HG03432 (cell line): ENCODE measurements around the gene RETREG1.

Source experiments
- ATAC-seq: cut with Tn5 transposase; IDR thresholded peaks from one replicate; pipeline ENCODE4 v1.9.1; 2021; ENCODE audit warnings: mild to moderate bottlenecking, moderate library complexity; ENCODE audit not compliant: unreplicated experiment

Gene RETREG1

DNA sequence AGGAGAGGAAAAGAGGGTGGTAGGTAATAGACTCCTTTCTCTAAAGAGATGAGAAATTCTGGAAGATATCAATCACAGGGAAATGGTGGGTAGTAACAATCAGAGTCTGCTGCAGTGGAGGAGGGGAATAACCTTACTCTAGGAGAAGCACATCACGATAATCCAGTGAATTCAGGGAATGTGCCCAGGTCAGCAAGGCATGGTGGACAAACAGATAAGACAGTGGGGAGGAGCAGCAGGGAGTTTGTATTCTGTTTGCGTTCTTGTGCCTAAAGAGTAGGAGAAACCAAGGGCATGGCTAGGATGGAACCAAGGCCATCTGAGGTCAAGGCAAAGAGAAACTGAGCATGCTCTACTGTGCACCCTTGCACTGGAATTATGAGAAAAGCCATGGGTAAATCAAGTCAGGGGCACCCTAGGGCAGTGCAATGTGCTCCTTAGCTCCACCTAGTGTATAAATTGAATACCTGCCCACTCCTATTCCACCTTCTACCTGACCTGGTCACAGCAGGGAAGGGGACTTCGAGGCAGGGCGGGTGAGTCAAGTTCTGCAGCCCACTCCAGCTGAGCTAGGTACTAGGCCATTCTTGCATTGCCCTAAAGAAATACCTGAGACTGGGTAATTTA is 31.6 kb downstream of the RETREG1 start:
- no peak for ATAC-seq

GRCh38 chr5:16582081-16582480 is 34.7 kb downstream of the RETREG1 start:
- ATAC-seq = no peak

GRCh38 chr5:16580382-16580781 is 36.4 kb downstream of the RETREG1 start:
- ATAC-seq = no peak

DNA sequence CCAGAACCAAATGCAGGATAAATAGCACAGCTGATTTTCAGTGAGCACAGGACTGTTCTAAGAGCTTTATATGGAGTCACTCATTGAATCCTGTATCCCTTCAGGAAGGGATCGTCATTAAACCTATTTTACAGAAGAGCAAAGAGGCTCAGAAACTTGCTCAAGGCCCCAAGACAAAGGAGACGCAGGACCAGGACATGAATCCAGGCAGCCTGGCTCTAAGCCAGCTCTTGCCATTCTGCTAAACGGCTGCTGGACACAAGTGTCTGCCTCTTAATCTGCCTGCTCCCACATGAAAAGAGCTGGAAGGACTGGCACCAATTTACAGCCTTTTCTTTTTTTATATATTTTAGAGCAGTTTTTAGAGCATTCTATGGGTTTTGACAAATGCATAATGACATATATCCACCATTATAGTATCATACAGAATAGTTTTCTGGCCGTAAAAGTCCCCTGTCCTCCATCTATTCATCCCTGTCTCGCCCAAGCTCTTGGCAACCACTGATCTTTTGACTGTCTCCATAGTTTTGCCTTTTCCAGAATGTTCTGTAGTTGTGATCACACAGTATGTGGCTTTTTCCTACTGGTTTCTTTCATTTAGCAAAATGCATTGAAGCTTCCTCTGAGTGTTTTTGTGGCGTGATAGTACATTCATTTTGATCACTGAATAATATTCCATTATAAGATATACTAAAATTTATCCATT is 37.5 kb downstream of the RETREG1 start:
- ATAC-seq = no peak

- ATAC-seq = no peak
Observed at GRCh38 chr5:16578474-16578883, 38.3 kb downstream of the RETREG1 start.

DNA sequence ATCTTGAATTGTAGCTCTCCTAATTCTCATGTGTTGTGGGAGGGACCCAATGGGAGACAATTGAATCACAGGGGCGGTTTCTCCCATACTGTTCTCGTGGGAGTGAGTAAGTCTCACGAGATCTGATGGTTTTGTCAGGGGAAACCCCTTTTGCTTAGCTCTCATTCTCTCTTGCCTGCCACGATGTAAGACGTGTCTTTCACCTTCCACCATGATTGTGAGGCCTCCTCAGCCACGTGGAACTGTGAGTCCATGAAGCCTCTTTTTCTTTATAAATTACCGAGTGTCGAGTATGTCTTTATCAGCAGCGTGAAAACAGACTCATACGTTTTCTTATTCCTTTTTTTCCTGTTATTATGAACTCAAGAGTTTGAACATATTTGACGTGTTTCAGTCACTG is 39.1 kb downstream of the RETREG1 start:
- no peak for ATAC-seq

GRCh38 chr5:16574789-16575721 is 41.7 kb downstream of the RETREG1 start:
- no peak for ATAC-seq

- ATAC-seq = no peak
Observed at GRCh38 chr5:16573401-16573800, 43.4 kb downstream of the RETREG1 start.

DNA sequence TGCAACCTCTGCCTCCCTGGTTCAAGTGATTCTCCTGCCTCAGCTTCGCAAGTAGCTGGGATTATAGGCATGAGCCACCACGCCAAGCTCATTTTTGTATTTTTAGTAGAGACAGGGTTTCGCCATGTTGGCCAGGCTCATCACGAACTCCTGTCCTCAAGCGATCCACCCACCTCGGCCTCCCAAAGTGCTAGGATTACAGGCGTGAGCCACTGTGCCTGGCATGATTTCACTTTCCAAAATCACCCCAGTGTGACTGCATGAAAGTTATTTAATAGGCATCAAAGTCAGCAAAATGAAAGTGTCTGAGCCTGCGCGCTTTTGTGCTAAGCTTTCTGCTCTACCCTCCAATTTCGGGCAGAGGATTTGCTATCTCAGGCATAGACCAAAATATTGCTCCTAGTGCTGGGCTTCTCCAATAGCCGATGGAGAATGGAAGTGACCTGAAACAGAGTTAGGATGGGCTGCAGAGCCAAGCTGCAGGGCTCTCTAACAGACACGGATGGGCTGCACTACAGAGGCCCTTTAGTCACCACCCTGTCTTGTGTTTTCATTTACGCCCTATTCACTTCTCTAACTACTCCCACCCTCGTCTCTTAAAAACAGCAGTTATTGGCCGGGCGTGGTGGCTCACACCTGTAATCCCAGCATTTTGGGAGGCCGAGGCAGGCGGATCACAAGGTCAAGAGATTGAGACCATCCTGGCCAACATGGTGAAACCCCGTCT is 44.3 kb downstream of the RETREG1 start:
- ATAC-seq = no peak

DNA sequence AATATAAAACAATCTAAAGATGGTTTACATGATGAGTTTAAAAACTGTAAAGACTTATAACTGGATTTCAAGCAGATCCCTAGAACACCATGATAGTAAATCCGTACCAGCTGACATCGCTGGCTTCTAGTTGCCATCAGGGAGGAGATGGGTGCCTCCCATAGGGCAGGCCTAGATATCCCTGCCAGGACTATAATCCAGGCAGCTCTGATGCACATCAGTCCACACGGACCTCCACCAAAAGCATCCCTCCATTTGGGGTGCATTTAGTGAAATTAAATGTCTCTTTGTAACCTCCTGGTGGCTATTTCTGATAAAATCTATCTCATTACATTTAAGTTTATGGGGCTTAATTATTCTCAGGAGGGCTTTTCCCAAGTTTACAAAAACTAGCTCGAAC is 45.8 kb downstream of the RETREG1 start:
- no peak for ATAC-seq

GRCh38 chr5:16570121-16570815 is 46.5 kb downstream of the RETREG1 start:
- ATAC-seq = no peak

DNA sequence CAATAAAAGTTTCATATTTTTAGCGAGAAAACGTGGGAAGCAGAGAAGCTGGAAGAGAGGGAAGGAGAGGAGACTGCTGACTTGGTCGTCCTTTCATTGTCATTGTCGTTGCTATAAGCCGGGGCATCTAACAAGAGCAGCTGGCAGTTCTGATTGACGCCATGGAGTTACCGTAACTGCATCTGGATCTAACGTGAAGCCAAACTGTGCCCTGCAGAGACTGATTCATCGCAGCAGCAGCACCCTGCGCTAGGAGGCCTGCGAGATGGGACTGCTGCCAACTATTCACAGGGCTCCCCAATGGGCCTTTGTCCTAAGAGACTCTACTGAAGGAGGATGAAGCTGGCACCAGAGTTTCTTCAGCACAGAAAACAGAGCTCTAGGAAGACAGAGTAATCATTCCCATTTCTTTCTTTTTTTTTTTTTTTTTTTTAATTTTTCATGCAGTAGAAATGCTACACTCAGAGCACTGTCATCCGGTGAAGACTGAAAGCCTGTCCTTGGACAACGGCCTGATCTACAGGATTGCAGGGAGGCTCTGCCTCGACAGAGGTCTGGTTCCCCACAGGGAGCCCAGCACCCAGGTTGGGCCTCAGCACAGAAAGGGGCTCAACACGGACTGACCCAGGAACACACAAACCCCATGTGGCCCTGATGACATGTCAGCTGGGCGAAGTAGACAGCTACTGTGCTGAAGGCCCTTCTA is 47.8 kb downstream of the RETREG1 start:
- no peak for ATAC-seq

GRCh38 chr5:16567365-16567764 is 49.4 kb downstream of the RETREG1 start:
- ATAC-seq = no peak

DNA sequence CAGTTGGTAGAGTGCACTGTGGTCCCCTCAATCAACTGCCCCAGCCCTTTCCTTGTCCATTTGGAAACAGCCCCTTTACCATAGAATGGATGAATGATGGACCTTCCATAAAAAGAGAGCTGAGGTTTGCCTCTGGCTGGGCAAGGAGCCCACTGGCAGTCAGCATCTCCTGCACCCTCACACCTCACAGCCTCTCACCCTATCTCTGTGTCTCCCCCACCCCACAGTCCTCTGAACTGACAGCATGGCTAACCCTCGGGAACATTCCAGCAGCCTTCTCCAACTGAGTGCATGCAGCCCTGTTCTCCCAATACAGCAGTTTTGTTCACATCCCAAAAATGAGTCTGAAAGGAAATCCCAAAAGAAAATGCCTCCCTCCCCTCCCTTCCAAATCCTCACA is 51.7 kb downstream of the RETREG1 start:
- no peak for ATAC-seq

- no peak for ATAC-seq
Observed at GRCh38 chr5:16564248-16564867, 52.4 kb downstream of the RETREG1 start.

DNA sequence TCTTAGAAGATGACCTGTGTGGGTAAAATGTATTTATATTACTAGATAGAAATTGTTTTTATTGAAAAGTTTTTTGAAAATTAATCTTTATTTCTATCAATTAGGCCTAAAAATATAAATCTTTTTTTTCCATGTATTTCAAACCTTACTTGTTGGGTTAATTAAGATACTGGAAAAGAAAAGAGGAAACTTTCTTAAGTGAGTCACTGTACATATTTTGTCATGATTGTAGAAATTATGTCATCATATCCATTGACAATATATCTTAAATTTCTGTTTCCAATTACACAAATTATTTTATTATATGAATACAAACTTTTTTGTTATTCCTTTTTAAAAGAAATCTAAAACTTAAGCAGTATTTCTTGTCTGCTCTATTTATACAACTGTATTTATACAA is 53.1 kb downstream of the RETREG1 start:
- no peak for ATAC-seq

DNA sequence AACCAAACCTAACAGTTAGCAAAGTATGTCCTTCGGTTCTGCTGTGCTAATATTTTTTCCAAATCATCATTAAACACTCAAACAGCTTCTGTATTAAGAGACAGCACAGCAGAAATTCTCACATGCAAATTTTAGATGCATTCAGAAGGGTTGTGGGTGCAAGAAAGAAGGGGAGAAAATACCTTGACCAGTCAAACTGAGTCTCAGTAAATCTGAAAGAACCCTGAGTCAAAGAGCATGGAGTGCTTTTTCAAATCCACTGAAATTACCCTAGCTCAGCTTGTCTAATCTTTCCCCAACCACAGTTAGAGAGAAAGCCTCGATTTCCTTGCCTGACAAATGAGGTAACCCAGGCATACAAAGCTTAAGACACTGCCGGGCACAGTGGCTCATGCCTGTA is 55.1 kb downstream of the RETREG1 start:
- ATAC-seq = peak; percentile 61

GRCh38 chr5:16559702-16560101 is 57.1 kb downstream of the RETREG1 start:
- ATAC-seq = no peak

DNA sequence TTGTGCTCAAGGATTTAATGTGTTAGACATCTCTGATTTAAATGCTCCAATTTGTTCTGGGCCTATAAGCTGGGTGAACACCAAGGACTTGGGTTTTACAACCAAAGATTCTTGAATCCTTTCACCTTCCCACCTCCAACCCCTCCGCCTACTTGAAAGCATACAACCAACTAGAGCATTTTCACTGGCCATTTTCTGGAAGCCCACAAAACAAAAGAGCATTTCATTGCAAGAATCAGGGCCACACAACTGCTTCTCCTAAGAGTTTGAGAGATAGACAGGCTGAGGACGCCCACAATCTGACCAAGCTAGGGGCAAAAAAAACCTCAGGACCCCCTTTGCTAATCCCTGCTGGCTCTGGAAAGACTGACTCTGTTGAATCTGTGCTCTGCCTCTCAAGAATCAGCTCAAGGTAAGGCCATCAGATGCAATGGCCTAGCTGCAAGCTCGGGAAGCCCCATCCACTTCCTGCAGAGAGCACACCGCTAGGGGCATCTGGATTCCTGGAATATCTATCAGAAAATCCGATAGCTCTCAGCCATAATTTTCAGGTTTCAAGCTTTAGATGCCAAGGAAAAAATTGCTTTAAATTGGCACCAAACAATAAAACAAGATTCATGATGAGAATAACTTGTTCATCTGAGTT is 57.7 kb downstream of the RETREG1 start:
- no peak for ATAC-seq
